PC-3 (cell line): ENCODE results near the gene PLPPR3. TPM values are rescaled to one million over a fixed set of nuclear protein-coding genes. Genes with fewer than 3 reads are reported as not detected.
A peak's percentile ranks its signal among the peaks of the same experiment; 100 is the strongest.

ENCODE experiments used
- ATAC-seq: fragments of 200-7000 bp; cut with Tn5 transposase; 2 replicates; pipeline ENCODE4 v1.9.1; 2020; ENCODE audit warnings: mild to moderate bottlenecking, moderate library complexity
- BruUV-seq: library from RNA; stranded (reverse); fragments of 400-500 nt; replicated peaks from 2 replicates; lab custom pipeline; 2021; lab: Mats Ljungman, UMichigan
- CTCF ChIA-PET: fragments of 300-600 bp; sonication (Branson Sonifier 250); formaldehyde crosslinking; loops from one replicate; lab custom pipeline; 2022; ENCODE audit warnings: antibody characterized with exemption; lab: Charles Lee
- POLR2A ChIA-PET: fragments of 300-600 bp; sonication (Branson Sonifier 250); formaldehyde crosslinking; loops from one replicate; lab custom pipeline; 2022; ENCODE audit warnings: antibody characterized with exemption; ENCODE audit not compliant: unreplicated experiment; lab: Charles Lee
- DNase-seq: peaks from one replicate; pipeline ENCODE4 v3.0.0-alpha.2; 2015
- H2AFZ ChIP-seq: fragments of 300-600 bp; sonication (generic); 2 replicates; pipeline ENCODE4 v1.6.0; 2016; ENCODE audit warnings: antibody characterized with exemption, low read length
- H3F3A ChIP-seq: fragments of 300-600 bp; sonication (generic); one replicate; pipeline ENCODE4 v1.6.0; 2017; ENCODE audit warnings: antibody characterized with exemption, low read length, control low read depth, mild to moderate bottlenecking; ENCODE audit not compliant: unreplicated experiment
- H3K27ac ChIP-seq: fragments of 300-600 bp; sonication (generic); 2 replicates; pipeline ENCODE4 v1.5.1; 2016; ENCODE audit warnings: mild to moderate bottlenecking, low read length
- H3K27me3 ChIP-seq: fragments of 300-600 bp; sonication (generic); 2 replicates; pipeline ENCODE4 v1.6.1; 2016; ENCODE audit warnings: low read length, mixed read lengths
- H3K36me3 ChIP-seq: fragments of 300-600 bp; sonication (generic); 2 replicates; pipeline ENCODE4 v1.6.1; 2016; ENCODE audit warnings: low read depth, mixed run types, low read length, mixed read lengths
- H3K4me1 ChIP-seq: fragments of 300-600 bp; sonication (generic); 2 replicates; pipeline ENCODE4 v1.5.1; 2016; ENCODE audit warnings: low read length; ENCODE audit not compliant: insufficient read depth
- H3K4me2 ChIP-seq: fragments of 300-600 bp; sonication (generic); 2 replicates; pipeline ENCODE4 v1.6.0; 2016; ENCODE audit warnings: low read length
- H3K4me3 ChIP-seq: fragments of 300-600 bp; sonication (generic); 2 replicates; pipeline ENCODE4 v1.5.1; 2016; ENCODE audit warnings: mild to moderate bottlenecking, low read length, mixed read lengths
- H3K79me2 ChIP-seq: fragments of 300-600 bp; sonication (generic); 2 replicates; pipeline ENCODE4 v1.6.1; 2017; ENCODE audit warnings: low read length, mixed read lengths
- H3K9ac ChIP-seq: fragments of 300-600 bp; sonication (generic); 2 replicates; pipeline ENCODE4 v1.6.0; 2016; ENCODE audit warnings: mild to moderate bottlenecking, low read length
- H3K9me2 ChIP-seq: fragments of 300-600 bp; sonication (generic); replicated peaks from 2 replicates; pipeline ENCODE4 v1.6.1; 2016; ENCODE audit warnings: mixed run types, low read length, mixed read lengths
- H3K9me3 ChIP-seq: fragments of 300-600 bp; sonication (generic); 2 replicates; pipeline ENCODE4 v1.6.1; 2016; ENCODE audit warnings: low read length, mixed read lengths
- H4K20me1 ChIP-seq: fragments of 300-600 bp; sonication (generic); 2 replicates; pipeline ENCODE4 v1.6.1; 2016; ENCODE audit warnings: low read length, mixed read lengths
- CTCF ChIP-seq: fragments of 300-600 bp; sonication (generic); conservative IDR thresholded peaks from 2 replicates; pipeline ENCODE4 v1.5.1; 2017; ENCODE audit warnings: antibody characterized with exemption, low read depth, mild to moderate bottlenecking, low read length
- EZH2 ChIP-seq: fragments of 300-600 bp; sonication (generic); IDR thresholded peaks from one replicate; pipeline ENCODE4 v1.6.1; 2017; ENCODE audit warnings: antibody characterized with exemption, mild to moderate bottlenecking, low read length; ENCODE audit not compliant: unreplicated experiment
- EZH2phosphoT487 ChIP-seq: fragments of 300-600 bp; sonication (generic); IDR thresholded peaks from 2 replicates; pipeline ENCODE4 v1.6.1; 2018; ENCODE audit warnings: mild to moderate bottlenecking, antibody characterized with exemption, low read length, borderline replicate concordance
- intact Hi-C: fragments of 100-400 bp; cut with micrococcal nuclease; formaldehyde crosslinking; loops from 2 replicates; pipeline ENCODE4 v1.9.0; 2023
- total RNA-seq: library from RNA; depleted of rRNA; stranded (reverse); fragments of >200 nt; gene quantifications from 2 replicates; pipeline ENCODE4 v1.2.3, GENCODE V29; 2014

Gene PLPPR3
- total RNA-seq, 1 experiment from 2014 or later = not detected

GRCh38 chr19:771332-771785, 50.4 kb downstream of the PLPPR3 start:
- intact Hi-C loops = loop anchor here (2.0 kb wide), 1 partner anchor 59 kb away; no protein-coding TSS in a partner anchor
- peak; percentile 59 for ATAC-seq

GRCh38 chr19:769616-770015, 52.1 kb downstream of the PLPPR3 start:
- Histone ChIP-seq H3F3A (no peaks in the 10 kb centered on the region), H3K9ac (no peak overlapping the region), H3K27ac (no peak overlapping the region), H3K4me2 (no peak overlapping the region), H4K20me1 (no peaks in the 10 kb centered on the region), H3K4me1 (no peaks in the 10 kb centered on the region), H2AFZ (no peak overlapping the region), H3K27me3 (no peaks in the 10 kb centered on the region), H3K4me3 (no peak overlapping the region), H3K9me2 (no peaks in the 10 kb centered on the region), H3K9me3 (no peaks in the 10 kb centered on the region), H3K79me2 (no peaks in the 10 kb centered on the region), H3K36me3 (0 out of 2 replicates have a peak, but pooled peaks cover under 1% of the 10 kb centered on the region)
- ATAC-seq = no peak
- no peak for DNase-seq
- no TSS peak for BruUV-seq
- CTCF ChIA-PET = interaction anchor here (0.6 to 0.7 kb wide), 2 partner anchors 187 to 198 kb away, joined by 7 read pairs; no protein-coding TSS in a partner anchor
- intact Hi-C loops = loop anchor here (2.0 kb wide), 1 partner anchor 61 kb away; no protein-coding TSS in a partner anchor
- POLR2A ChIA-PET = no interaction called here
- TF ChIP-seq EZH2phosphoT487 = no peak
- no peak for TF ChIP-seq EZH2
- TF ChIP-seq CTCF = no peak

More at GRCh38 chr19:771332-771785, 50.4 kb downstream of the PLPPR3 start:
- H2AFZ ChIP-seq = no peak overlapping the region
- POLR2A ChIA-PET = interaction anchor here (0.6 kb wide), 1 partner anchor 18 kb away, joined by 4 read pairs; no protein-coding TSS in a partner anchor
- BruUV-seq = no TSS peak
- CTCF ChIA-PET = no interaction called here
- H3K9ac ChIP-seq = no peak overlapping the region
- no peaks in the 10 kb centered on the region for H3K79me2 ChIP-seq
- peak; percentile 36 for TF ChIP-seq CTCF
- TF ChIP-seq EZH2phosphoT487 = no peak
- TF ChIP-seq EZH2 = no peak
- H3K27ac ChIP-seq = no peak overlapping the region
- H3K4me3 ChIP-seq = no peak overlapping the region
- H3K4me2 ChIP-seq = no peak overlapping the region
- peak; percentile 50 for DNase-seq
- no peaks in the 10 kb centered on the region for H3F3A ChIP-seq
- no peaks in the 10 kb centered on the region for H3K9me3 ChIP-seq
- no peaks in the 10 kb centered on the region for H3K27me3 ChIP-seq
- no peaks in the 10 kb centered on the region for H3K36me3 ChIP-seq
- no peaks in the 10 kb centered on the region for H4K20me1 ChIP-seq
- H3K9me2 ChIP-seq = no peaks in the 10 kb centered on the region
- no peaks in the 10 kb centered on the region for H3K4me1 ChIP-seq

GRCh38 chr19:768424-768823, 53.3 kb downstream of the PLPPR3 start:
- Histone ChIP-seq H3K9ac (no peak overlapping the region), H4K20me1 (no peaks in the 10 kb centered on the region), H3K27me3 (no peaks in the 10 kb centered on the region), H3K79me2 (no peaks in the 10 kb centered on the region), H3K36me3 (peaks cover 12% of the 10 kb centered on the region), H3K4me1 (no peaks in the 10 kb centered on the region), H3K4me2 (no peak overlapping the region), H3K4me3 (no peak overlapping the region), H3K27ac (no peak overlapping the region), H2AFZ (no peak overlapping the region), H3K9me3 (no peaks in the 10 kb centered on the region), H3K9me2 (no peaks in the 10 kb centered on the region), H3F3A (no peaks in the 10 kb centered on the region)
- TF ChIP-seq EZH2phosphoT487 = no peak
- TF ChIP-seq EZH2 = no peak
- no peak for TF ChIP-seq CTCF
- ATAC-seq (no peak), DNase-seq (no peak)
- ChIA-PET POLR2A (no interaction called here), CTCF (no interaction called here)
- no TSS peak for BruUV-seq
- intact Hi-C loops = no loop called here
